GM12873 (cell line): Measurements from ENCODE around the gene PXK.

Experiments used
- TF ChIP-seq, protein P1 (sequence below): IDR thresholded peaks from 2 replicates; pipeline ENCODE4 v1.5.1; 2012; ENCODE audit warnings: low read depth, mild to moderate bottlenecking, moderate library complexity, low read length, control low read depth; ENCODE audit not compliant: insufficient read depth; ENCODE audit errors: missing control alignments

Gene PXK

DNA sequence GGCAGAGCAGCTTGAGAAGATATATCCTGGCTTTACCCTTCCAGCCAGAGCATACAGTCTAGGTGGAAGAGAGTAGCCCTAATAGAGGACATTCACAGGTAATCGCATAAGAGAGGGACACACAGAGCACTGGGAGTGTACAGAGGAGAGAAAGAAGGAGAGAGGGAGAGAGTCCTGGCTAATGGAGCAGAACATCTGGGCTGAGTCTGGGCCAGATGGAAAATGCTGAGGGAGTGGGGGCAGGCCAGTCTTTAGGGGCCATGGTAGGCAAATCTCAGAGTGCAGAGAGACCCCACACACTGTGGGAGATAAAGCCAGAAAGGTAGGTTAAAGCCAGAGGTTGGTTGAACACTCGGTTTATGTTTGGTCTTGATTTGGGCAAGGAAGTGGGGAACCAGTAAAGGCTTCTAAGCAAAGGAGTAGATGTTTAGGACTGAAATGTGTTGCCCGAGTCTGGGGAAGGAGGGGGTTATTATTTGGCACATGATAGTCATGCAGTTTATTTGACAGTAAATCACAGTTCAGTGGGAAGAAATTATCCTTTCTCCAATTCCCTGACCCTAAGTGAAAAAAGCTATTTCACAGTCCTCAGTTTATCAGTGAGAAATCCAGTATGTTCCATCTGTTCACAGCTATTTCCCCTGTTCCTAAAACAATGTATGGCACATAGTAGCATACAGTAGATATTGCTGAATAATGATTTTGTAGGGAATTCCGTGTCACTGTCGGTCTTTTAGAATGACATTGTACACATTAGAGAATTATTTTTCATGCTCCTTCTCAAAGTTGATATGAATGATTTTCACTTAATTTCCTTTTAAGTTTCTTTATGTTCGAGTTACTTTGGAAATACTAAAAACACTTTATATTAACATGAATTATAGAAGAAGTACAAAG is 55.2 kb downstream of the PXK start:
- TF ChIP-seq, protein P1, sequence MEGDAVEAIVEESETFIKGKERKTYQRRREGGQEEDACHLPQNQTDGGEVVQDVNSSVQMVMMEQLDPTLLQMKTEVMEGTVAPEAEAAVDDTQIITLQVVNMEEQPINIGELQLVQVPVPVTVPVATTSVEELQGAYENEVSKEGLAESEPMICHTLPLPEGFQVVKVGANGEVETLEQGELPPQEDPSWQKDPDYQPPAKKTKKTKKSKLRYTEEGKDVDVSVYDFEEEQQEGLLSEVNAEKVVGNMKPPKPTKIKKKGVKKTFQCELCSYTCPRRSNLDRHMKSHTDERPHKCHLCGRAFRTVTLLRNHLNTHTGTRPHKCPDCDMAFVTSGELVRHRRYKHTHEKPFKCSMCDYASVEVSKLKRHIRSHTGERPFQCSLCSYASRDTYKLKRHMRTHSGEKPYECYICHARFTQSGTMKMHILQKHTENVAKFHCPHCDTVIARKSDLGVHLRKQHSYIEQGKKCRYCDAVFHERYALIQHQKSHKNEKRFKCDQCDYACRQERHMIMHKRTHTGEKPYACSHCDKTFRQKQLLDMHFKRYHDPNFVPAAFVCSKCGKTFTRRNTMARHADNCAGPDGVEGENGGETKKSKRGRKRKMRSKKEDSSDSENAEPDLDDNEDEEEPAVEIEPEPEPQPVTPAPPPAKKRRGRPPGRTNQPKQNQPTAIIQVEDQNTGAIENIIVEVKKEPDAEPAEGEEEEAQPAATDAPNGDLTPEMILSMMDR: no peak

DNA sequence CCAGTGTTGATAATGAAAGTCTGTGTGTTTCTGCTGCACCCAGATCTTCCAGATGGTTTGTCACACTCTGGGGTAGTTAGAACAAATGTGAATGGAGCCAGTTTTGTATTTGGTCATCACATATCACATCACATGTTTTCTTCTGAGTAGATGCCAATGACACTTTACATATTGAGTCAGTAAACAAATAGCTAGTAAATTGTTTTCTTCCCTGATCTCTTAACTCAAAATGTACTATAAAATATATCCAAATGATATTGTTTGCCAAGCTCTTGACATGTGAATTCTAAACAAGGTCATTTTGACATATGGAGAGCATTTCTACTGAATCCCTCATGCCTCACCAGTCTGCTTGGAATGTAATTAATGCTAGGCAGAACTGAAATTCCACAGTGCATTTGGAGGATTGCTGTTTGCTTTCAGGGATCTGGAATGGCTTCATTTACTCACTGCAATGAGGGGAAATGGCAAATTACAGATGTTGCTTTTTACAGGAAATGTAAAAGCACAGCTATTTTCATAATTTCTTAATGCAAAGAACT is 55.9 kb downstream of the PXK start:
- TF ChIP-seq, protein P1: no peak

- TF ChIP-seq, protein P1: no peak
These were observed 58.6 kb downstream of the PXK start for GRCh38 chr3:58391156-58391865.

GRCh38 chr3:58392181-58392580 is 59.5 kb downstream of the PXK start:
- TF ChIP-seq, protein P1: no peak

GRCh38 chr3:58394339-58394738 is 61.6 kb downstream of the PXK start:
- TF ChIP-seq, protein P1: no peak

DNA sequence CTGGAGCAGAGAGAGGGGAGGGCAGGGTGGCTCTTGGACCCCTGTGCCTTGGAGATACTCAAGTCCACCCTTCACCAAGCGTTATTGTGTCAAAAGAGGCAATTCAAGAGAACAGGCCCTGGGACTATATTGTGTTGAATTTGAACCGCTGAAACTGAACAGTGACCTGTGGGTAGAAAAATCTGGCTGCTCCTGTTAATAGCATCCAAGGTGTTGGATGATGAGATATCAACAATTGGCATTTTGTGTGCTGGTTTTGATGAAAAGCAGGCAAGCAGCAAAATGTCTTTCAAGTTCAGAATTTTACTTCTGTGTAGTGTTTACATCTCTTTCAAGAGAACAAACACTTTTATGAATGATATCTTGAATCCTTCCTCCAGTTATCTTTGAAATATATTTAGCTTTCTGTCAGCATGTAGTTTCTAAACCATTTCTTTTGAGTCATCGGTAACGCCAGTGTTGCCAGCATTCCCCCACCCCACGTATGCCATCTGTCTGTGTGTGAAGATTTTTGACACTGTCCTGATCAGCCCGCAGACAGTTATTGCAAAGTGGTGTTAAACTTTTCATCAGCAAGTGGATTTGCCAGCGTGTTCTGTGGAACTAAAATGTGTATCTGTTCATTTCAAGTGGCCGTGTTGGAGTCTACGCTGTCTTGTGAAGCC is 66.1 kb downstream of the PXK start:
- TF ChIP-seq, protein P1: no peak

- TF ChIP-seq, protein P1: no peak
These were observed 70.9 kb downstream of the PXK start for GRCh38 chr3:58403513-58404109.
